NCI-H146 (cell line): ENCODE measurements around the gene GARIN5A.
"Not testable (repeated sequence)": the region's sequence is repeated elsewhere in the genome, so short reads cannot be mapped to it uniquely, and the experiment has no call there.

Experiments used
- DNase-seq: peaks from one replicate; lab custom pipeline; 2025; lab: John Stamatoyannopoulos, UW

Gene GARIN5A

GRCh38 chr19:50488389-50489194 lies 11.9 kb upstream of the GARIN5A start:
- no peak for DNase-seq

DNA sequence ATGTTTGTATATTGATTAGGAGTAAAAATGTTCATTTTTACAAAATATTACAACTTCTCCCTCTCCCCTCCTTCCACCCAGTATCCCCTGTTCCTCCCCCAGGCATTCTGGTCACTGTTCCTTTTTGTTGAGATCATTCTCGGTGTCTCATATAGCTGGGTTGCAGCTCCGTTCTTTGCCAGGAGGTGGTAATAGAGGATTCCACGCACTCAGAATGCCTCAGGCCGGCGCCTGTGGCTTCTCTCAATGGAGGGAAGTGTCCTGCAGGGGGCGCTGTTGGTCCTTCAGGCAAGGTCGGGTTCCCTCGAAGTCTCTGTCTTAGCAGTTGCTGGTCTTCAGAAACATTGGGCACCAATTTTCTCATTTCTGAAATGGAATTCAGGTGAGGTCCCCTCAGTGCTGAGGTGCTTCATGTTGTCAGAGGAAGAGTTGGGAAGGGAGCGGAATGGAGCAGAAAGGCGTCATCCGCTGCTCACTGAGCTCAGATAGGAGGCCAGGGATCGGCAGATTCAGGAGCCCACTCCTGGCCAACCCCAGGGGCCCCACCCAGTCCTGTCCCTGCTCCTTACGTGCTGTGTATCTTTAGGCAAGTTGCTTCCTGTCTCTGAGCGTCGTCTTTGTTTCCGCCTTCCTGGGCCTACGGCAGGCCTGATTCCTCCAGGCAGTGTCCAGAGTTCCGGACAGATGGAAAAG lies 10.3 kb upstream of the GARIN5A start:
- no peak for DNase-seq

GRCh38 chr19:50485284-50485955 lies 8.8 kb upstream of the GARIN5A start:
- DNase-seq, result no peak

- DNase-seq, result no peak
Observed at GRCh38 chr19:50482916-50483315, 6.3 kb upstream of the GARIN5A start.

GRCh38 chr19:50482271-50482855 lies 5.7 kb upstream of the GARIN5A start:
- no peak for DNase-seq

DNA sequence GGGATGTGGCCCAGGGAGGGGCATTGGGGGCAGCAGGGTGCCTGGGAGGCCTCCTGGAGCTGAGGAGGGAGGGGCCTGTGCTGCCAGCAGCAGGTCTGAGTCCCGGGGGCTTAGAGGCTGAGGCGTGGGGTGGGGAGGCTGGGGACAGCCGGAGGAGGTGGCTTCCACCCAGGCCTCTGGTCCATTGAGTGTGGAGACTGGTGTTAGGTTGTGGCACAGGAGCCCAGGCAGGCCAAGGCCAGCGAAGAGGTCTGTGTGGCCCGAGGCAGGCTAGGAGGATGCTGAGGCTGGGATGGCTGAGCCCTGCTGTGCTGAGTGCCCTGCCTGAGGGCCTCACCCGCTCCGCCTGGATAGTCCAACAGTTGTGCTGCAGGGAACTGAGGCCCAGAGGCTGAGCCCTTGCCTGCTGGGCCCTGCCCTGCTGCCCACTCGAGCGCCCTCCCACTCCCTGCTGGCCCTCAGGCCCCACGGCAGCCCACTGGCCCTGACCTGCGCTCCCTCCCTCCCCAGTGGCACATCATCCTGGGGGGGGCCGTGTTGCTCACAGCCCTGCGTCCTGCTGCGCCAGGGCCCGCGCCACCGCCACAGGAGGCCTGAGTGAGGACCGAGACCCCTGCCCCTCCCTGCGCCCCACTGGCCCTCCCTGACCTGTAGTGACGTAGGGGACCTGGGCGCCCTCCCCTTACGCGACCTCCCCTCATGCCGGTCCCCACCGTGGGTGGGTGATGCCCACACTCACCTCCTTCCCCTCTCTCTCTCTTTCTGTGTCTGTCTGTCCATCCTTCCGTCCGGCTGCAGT lies 4.9 kb upstream of the GARIN5A start:
- DNase-seq, result no peak

GRCh38 chr19:50480281-50481111 lies 3.8 kb upstream of the GARIN5A start:
- no peak for DNase-seq

DNA sequence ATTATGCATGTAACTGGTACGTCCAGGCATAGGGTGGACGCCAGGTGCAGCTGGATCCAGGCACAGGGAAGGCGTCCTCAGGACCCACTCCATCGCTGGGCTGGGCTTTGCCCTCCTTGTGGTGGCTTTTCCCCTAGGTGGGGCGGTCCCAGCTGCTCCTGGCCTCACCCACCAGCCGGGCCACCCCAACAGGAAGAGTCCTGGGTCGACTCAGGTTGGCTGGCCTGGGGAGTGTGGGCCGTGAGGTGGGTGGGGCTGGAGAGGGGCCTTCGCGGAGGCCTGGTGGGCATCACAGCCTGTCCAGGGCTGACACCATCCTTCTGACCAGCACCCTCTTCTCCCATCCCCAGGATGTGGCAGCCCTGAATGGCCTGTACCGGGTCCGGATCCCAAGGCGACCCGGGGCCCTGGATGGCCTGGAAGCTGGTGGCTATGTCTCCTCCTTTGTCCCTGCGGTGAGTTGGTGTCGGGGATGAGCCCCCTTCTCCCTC lies 3.2 kb upstream of the GARIN5A start:
- DNase-seq, result no peak

DNA sequence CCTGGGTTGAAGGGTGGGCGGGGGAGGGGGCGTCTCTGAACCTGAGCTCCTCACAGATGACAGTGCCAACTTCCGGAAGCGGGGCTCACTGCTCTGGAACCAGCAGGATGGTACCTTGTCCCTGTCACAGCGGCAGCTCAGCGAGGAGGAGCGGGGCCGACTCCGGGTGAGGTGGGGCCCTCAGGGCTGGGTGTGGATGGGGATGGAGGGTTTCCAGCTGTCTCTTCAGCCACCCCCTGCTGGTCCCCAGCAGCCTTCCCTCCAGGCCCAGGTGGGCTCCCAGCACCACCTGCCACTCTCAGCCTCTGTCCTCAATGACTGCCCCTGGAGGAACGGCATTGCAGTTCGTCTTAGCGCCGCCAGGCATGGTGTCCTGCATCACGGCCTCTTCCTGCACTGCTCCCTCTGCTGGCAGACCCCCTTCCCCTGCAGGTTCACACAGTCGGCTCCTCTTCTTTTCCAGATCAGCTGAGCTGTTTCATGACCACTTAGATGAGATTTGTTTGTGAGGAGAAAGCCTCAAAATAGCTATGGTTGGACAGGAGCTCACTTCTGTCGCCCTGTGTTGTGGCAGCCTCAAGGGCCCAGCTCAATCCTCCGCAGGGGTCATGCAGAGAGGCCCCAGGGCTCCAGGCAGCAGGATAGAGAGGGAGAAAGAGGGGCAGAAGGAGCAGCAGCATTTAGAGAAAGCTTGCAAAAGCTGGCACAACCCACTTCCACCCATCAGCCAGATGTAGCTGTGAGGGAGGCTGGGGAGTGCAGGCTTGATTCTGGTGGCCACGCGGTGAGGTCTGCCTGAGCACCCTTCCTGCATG lies 2.5 kb upstream of the GARIN5A start:
- DNase-seq, result no peak

DNA sequence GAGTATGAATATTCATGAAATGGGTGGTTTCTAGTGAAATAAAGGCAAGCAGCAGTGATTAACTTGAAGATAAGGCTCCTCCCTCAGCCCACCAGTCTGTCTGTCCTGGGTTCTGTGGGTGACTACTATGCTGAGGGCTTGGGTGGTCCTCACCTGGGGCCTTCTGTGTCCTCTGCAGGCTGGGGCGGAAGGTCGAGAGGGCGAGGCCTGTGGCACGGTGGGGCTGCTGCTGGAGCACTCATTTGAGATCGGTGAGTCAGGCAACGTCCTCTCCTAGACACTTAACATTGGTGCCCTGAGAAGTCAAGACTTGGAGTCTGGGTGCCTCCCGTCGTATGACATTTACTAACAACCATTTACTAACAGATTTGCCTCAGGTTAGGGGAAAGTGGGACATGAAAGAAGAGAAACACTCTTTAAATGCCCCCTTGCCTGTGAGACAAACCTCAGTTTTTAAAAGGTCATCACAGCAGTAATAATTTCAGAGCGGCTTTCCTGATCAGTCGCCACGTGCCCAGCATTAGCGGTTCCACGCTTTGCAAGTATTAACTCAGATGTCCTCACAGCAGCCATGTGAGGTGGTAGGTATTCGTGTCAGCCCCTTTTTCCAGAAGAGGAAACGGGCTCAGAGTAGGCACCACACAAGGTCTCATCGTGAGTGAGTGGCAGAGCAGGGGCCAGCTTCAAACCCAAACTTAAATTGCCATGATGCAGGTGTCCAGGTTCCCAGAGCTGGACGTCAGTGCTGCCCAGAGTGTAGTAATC lies 1.3 kb upstream of the GARIN5A start:
- no peak for DNase-seq

- DNase-seq, result no peak
Observed at GRCh38 chr19:50476907-50477238, 225 bp upstream of the GARIN5A start.

GRCh38 chr19:50475736-50476223 lies 868 bp downstream of the GARIN5A start:
- no peak for DNase-seq

GRCh38 chr19:50475101-50475568 lies 1.5 kb downstream of the GARIN5A start:
- no peak for DNase-seq

- not testable (repeated sequence) for DNase-seq
Observed at GRCh38 chr19:50473336-50473735, 3.3 kb downstream of the GARIN5A start.

DNA sequence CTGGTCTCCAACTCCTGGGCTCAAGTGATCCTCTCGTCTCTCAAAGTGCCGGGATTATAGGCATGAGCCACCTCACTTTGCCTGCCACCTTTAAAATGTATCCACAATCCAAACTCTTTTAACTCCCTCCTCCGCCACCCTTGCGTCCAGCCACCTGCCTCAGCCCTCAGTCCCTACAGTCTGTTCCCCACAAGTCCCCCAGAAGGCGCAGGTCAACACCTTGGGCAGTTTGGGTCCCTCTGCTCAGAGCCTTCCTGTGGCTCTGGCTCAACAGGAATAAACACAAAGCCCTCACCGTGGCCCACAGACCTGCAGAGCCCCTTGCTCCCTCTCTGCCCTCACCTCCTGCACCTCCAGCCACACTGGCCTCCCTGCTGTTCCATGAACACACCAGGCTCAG lies 7.8 kb downstream of the GARIN5A start:
- no peak for DNase-seq

DNA sequence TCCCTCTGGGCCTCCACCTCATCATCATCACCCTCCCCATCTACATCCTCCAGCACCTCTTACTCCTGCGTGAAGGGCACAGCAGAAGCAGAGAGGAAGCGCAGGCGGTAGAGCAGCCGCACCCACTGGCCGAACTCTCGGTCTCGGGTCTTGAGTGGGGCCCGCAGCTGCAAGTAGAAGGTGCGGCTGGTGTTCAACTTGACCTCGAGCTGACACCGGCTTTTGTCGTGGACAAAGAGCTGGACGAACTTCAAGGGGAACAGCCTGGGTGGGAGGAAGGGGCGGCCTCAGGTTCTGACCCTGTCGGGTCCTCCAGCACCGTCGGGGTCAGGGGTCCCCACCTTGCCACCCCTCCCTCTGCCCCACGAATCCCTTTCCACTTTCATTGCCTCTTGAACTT lies 9.1 kb downstream of the GARIN5A start:
- DNase-seq, result no peak

DNA sequence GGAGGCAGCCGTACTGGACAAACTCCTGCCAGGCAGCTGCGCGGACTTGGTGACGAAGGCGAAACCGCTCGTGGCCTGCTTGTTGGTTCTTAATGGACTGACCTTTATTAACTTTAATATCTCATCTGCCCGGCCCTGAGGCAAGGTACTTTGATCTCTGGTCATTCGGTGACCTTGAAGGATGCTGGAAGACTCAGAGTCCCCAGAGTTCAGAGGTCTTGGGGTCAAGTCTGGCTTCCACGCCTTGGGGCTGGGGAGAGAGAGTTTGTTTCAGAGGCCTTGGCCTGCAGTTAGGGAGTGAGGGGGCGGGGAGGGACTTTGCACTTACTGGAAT lies 10.0 kb downstream of the GARIN5A start:
- DNase-seq, result no peak

- DNase-seq, result peak; percentile 74
Observed at GRCh38 chr19:50465986-50466705, 10.5 kb downstream of the GARIN5A start.
